Panc1 (cell line): Measurements from ENCODE around the gene DNAAF5. TPM values are rescaled to one million over a fixed set of nuclear protein-coding genes. Genes with fewer than 3 reads are reported as not detected.

ENCODE experiments used
- ATAC-seq: fragments of 200-7000 bp; cut with Tn5 transposase; 2 replicates; pipeline ENCODE4 v1.9.1; 2020; ENCODE audit warnings: mild to moderate bottlenecking, moderate library complexity
- BruUV-seq: library from RNA; stranded (reverse); fragments of 400-500 nt; replicated peaks from 2 replicates; lab custom pipeline; 2021; lab: Mats Ljungman, UMichigan
- CTCF ChIA-PET: fragments of 300-600 bp; sonication (Branson Sonifier 250); formaldehyde crosslinking; loops from one replicate; lab custom pipeline; 2022; ENCODE audit warnings: antibody characterized with exemption; lab: Charles Lee
- POLR2A ChIA-PET: fragments of 300-600 bp; sonication (Branson Sonifier 250); formaldehyde crosslinking; loops from one replicate; lab custom pipeline; 2022; ENCODE audit warnings: antibody characterized with exemption; lab: Charles Lee
- DNase-seq: peaks from one replicate; pipeline ENCODE4 v3.0.0-alpha.2; 2010; ENCODE audit warnings: low read depth, low spot score
- H3K27ac ChIP-seq: 2 replicates; pipeline ENCODE4 v1.5.1; 2011; ENCODE audit warnings: mild to moderate bottlenecking, low read length, inconsistent platforms
- H3K27me3 ChIP-seq: fragments of 200-500 bp; sonication (Bioruptor generic); 2 replicates; pipeline ENCODE4 v1.6.0; 2014; ENCODE audit warnings: low read length, inconsistent platforms; ENCODE audit not compliant: control insufficient read depth, insufficient read depth
- H3K36me3 ChIP-seq: fragments of 200-500 bp; sonication (Bioruptor generic); 2 replicates; pipeline ENCODE4 v1.5.1; 2014; ENCODE audit warnings: inconsistent platforms, mild to moderate bottlenecking, low read length, moderate library complexity; ENCODE audit not compliant: control insufficient read depth, insufficient read depth
- H3K4me1 ChIP-seq: 2 replicates; pipeline ENCODE4 v1.5.1; 2011; ENCODE audit warnings: inconsistent platforms, mild to moderate bottlenecking, low read length, moderate library complexity; ENCODE audit not compliant: control insufficient read depth, insufficient read depth
- H3K4me3 ChIP-seq, 2 experiments: 2 replicates each; pipeline ENCODE4 v1.5.1; 2011 to 2012; ENCODE audit warnings: low read depth in 2 of 2, low read length in 2 of 2, mild to moderate bottlenecking in 2 of 2, inconsistent platforms in 1 of 2, moderate library complexity in 1 of 2
- H3K9me3 ChIP-seq: fragments of 200-500 bp; sonication (Bioruptor generic); 2 replicates; pipeline ENCODE4 v1.5.1; 2014; ENCODE audit warnings: low read depth, mild to moderate bottlenecking, inconsistent platforms, low read length, moderate library complexity; ENCODE audit not compliant: control insufficient read depth, insufficient read depth
- POLR2AphosphoS5 ChIP-seq: IDR thresholded peaks from 2 replicates; pipeline ENCODE4 v1.6.1; 2012; ENCODE audit warnings: mild to moderate bottlenecking, low read depth, low read length, moderate library complexity
- SIN3A ChIP-seq: IDR thresholded peaks from 2 replicates; pipeline ENCODE4 v1.6.1; 2012; ENCODE audit warnings: low read depth, mild to moderate bottlenecking, low read length, moderate library complexity, borderline replicate concordance; ENCODE audit not compliant: insufficient read depth
- TCF7L2 ChIP-seq: IDR thresholded peaks from 2 replicates; pipeline ENCODE4 v1.6.1; 2011; ENCODE audit warnings: mild to moderate bottlenecking, low read depth, low read length, inconsistent platforms
- in situ Hi-C: cut with HindIII; loops from 2 replicates; pipeline ENCODE4 v1.10.0; 2016; ENCODE audit warnings: low sequenced_read_pairs, low pct_unique_long_range_greater_than_20kb
- intact Hi-C: fragments of 100-400 bp; cut with micrococcal nuclease; formaldehyde crosslinking; loops from one replicate; pipeline ENCODE4 v1.10.0; 2022; ENCODE audit not compliant: unreplicated experiment
- total RNA-seq: library from RNA; stranded (reverse); gene quantifications from one replicate; pipeline ENCODE4 v1.2.1, GENCODE V29; 2021; ENCODE audit not compliant: unreplicated experiment
- TF ChIP-seq, protein P1 (sequence below), 2 experiments: IDR thresholded peaks; 2 replicates each; pipeline ENCODE4 v1.6.1; 2011 to 2012; ENCODE audit warnings: low read depth in 2 of 2, control low read depth in 1 of 2, low read length in 1 of 2, mild to moderate bottlenecking in 1 of 2, moderate library complexity in 1 of 2; ENCODE audit not compliant: insufficient read depth in 1 of 2
- TF ChIP-seq, protein P2 (sequence below): fragments of 450-650 bp; IDR thresholded peaks from 2 replicates; pipeline ENCODE4 v1.5.1; 2017; ENCODE audit warnings: mild to moderate bottlenecking

The DNAAF5 gene
- total RNA-seq, 1 experiment from 2014 or later: 79.5 TPM

DNA sequence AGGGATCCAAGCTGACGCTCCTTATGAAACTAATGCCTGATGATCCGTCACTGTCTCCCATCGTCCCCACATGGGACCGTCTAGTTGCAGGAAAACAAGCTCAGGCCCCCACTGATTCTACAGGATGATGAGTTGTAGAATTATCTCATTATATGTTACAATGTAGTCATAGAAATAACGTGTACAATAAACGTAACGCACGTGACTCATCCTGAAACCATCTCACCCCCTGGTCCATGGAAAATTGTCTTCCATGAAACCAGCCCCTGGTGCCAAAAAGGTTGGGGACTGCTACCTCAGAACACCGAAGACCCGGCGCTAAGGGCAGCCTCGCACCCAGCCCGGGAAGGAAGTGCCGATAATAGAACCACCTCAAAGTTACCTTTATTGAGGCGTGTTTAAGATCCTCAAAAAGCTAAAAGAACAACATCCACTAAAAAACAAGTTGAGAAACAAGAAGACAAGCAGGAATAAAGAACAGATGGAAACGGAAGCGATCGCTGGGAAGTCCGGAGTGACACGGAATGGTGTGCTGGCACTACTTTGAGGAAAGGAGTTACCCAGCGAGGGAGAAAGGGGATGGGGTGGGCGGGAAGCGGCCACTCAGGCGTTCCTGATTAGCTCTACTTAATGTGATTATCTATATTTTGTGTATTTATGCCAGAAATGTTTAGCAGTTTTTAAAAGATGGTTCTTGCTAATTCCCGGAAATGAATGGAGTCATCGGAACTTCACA lies 50.7 kb downstream of the DNAAF5 start:
- ChIA-PET POLR2A (no interaction called here), CTCF (interaction anchor here (0.5 to 1.1 kb wide), 2 partner anchors 119 to 259 kb away, joined by 3 to 4 read pairs; no protein-coding TSS in a partner anchor)
- Histone ChIP-seq H3K4me3 (no peak overlapping the region), H3K36me3 (peaks cover 22% of the 10 kb centered on the region), H3K27ac (no peak overlapping the region), H3K4me1 (no peaks in the 10 kb centered on the region), H3K9me3 (no peaks in the 10 kb centered on the region), H3K27me3 (no peaks in the 10 kb centered on the region)
- ATAC-seq (no peak), DNase-seq (no peak)
- TF ChIP-seq TCF7L2: no peak
- no peak for TF ChIP-seq POLR2AphosphoS5
- no peak for TF ChIP-seq SIN3A
- TF ChIP-seq, protein P1, sequence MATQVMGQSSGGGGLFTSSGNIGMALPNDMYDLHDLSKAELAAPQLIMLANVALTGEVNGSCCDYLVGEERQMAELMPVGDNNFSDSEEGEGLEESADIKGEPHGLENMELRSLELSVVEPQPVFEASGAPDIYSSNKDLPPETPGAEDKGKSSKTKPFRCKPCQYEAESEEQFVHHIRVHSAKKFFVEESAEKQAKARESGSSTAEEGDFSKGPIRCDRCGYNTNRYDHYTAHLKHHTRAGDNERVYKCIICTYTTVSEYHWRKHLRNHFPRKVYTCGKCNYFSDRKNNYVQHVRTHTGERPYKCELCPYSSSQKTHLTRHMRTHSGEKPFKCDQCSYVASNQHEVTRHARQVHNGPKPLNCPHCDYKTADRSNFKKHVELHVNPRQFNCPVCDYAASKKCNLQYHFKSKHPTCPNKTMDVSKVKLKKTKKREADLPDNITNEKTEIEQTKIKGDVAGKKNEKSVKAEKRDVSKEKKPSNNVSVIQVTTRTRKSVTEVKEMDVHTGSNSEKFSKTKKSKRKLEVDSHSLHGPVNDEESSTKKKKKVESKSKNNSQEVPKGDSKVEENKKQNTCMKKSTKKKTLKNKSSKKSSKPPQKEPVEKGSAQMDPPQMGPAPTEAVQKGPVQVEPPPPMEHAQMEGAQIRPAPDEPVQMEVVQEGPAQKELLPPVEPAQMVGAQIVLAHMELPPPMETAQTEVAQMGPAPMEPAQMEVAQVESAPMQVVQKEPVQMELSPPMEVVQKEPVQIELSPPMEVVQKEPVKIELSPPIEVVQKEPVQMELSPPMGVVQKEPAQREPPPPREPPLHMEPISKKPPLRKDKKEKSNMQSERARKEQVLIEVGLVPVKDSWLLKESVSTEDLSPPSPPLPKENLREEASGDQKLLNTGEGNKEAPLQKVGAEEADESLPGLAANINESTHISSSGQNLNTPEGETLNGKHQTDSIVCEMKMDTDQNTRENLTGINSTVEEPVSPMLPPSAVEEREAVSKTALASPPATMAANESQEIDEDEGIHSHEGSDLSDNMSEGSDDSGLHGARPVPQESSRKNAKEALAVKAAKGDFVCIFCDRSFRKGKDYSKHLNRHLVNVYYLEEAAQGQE (IDR thresholded peaks at IDR 0.05; ENCODE audit: insufficient read depth in 1 of 2, low read depth in 2 of 2, low read length in 1 of 2): no peak
- TF ChIP-seq, protein P2, sequence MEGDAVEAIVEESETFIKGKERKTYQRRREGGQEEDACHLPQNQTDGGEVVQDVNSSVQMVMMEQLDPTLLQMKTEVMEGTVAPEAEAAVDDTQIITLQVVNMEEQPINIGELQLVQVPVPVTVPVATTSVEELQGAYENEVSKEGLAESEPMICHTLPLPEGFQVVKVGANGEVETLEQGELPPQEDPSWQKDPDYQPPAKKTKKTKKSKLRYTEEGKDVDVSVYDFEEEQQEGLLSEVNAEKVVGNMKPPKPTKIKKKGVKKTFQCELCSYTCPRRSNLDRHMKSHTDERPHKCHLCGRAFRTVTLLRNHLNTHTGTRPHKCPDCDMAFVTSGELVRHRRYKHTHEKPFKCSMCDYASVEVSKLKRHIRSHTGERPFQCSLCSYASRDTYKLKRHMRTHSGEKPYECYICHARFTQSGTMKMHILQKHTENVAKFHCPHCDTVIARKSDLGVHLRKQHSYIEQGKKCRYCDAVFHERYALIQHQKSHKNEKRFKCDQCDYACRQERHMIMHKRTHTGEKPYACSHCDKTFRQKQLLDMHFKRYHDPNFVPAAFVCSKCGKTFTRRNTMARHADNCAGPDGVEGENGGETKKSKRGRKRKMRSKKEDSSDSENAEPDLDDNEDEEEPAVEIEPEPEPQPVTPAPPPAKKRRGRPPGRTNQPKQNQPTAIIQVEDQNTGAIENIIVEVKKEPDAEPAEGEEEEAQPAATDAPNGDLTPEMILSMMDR: no peak
- in situ Hi-C loops: no loop called here
- intact Hi-C loops: loop anchor here (10.0 kb wide), 1 partner anchor 452 kb away; no protein-coding TSS in a partner anchor
- BruUV-seq: no TSS peak

DNA sequence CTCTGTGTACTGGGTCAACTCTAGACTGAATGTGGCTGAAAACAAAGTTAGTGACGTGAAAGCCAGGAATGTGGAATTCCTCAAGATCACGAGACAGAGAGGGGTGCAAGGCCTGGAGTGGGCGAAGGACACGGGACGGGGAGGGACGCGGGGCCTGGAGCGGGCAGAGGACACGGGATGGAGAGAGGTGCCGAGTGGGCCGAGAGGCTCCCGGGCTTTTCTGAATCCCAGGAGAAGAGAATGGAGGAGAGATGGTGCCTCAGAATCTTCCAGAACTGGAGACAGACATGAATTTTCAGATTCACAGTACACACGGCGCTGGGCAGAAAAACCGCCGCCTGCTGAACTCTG lies 51.2 kb downstream of the DNAAF5 start:
- peaks cover 22% of the 10 kb centered on the region for H3K36me3 ChIP-seq
- no peaks in the 10 kb centered on the region for H3K27me3 ChIP-seq
- intact Hi-C loops: loop anchor here (10.0 kb wide), 1 partner anchor 453 kb away; no protein-coding TSS in a partner anchor
- no peak for TF ChIP-seq TCF7L2
- no peak for TF ChIP-seq SIN3A
- no peak for TF ChIP-seq POLR2AphosphoS5
- TF ChIP-seq, protein P2: no peak
- TF ChIP-seq, protein P1 (IDR thresholded peaks at IDR 0.05; ENCODE audit: insufficient read depth in 1 of 2, low read depth in 2 of 2, low read length in 1 of 2): no peak
- POLR2A ChIA-PET: no interaction called here
- in situ Hi-C loops: no loop called here
- no peak overlapping the region for H3K27ac ChIP-seq
- H3K4me1 ChIP-seq: no peaks in the 10 kb centered on the region
- DNase-seq: no peak
- no peak overlapping the region for H3K4me3 ChIP-seq
- CTCF ChIA-PET: no interaction called here
- H3K9me3 ChIP-seq: no peaks in the 10 kb centered on the region
- no TSS peak for BruUV-seq
- no peak for ATAC-seq
